Thoracic aorta (tissue), 2 donors: ENCODE data around the gene KCNAB1. TPM values are rescaled to one million over a fixed set of nuclear protein-coding genes. Genes with fewer than 3 reads are reported as not detected.

Experiments
- ATAC-seq: fragments of 150-250 bp; one replicate; pipeline ENCODE4 v1.8.0; 2017; ENCODE audit warnings: low read depth; ENCODE audit not compliant: insufficient number of reproducible peaks, low FRiP score
- DNase-seq: peaks from one replicate; pipeline ENCODE4 v3.0.0-alpha.2; 2020; ENCODE audit warnings: low spot score
- H3K27ac ChIP-seq, 2 donors: fragments of 200-600 bp; sonication (generic); 1 replicate in 1 of 2; 2 replicates in 1 of 2; pipeline ENCODE4 v1.5.1; 2016; ENCODE audit warnings: mild to moderate bottlenecking in 2 of 2, moderate library complexity in 2 of 2
- H3K27me3 ChIP-seq: fragments of 200-600 bp; sonication (generic); replicated peaks from 2 replicates; pipeline ENCODE4 v1.6.0; 2016; ENCODE audit warnings: mild to moderate bottlenecking; ENCODE audit not compliant: insufficient read depth
- H3K36me3 ChIP-seq: fragments of 200-600 bp; sonication (generic); one replicate; pipeline ENCODE4 v1.5.1; 2016
- H3K4me1 ChIP-seq, 2 donors: fragments of 200-600 bp; sonication (generic); 1 replicate in 1 of 2; 2 replicates in 1 of 2; pipeline versions ENCODE4 v1.5.1 to v1.6.0; 2016; ENCODE audit warnings: low read depth in 2 of 2, mild to moderate bottlenecking in 1 of 2; ENCODE audit not compliant: control insufficient read depth in 1 of 2
- H3K4me3 ChIP-seq: fragments of 200-600 bp; sonication (generic); 2 replicates; pipeline ENCODE4 v1.5.1; 2016; ENCODE audit warnings: mild to moderate bottlenecking
- H3K9me3 ChIP-seq: fragments of 200-600 bp; sonication (generic); 2 replicates; pipeline ENCODE4 v1.5.1; 2016
- total RNA-seq, 2 donors: library from RNA; depleted of rRNA; stranded (reverse); fragments of >200 nt; gene quantifications; one replicate each; pipeline versions ENCODE4 v1.1.0 to v1.2.3, GENCODE V29; 2016
- TF ChIP-seq, protein P1 (sequence below): fragments of 200-600 bp; sonication (generic); IDR thresholded peaks from one replicate; pipeline ENCODE4 v1.5.1; 2019; ENCODE audit warnings: antibody characterized with exemption

Gene KCNAB1
- total RNA-seq, 2 donors from 2014 or later, result 12.2 to 14.2 TPM

DNA sequence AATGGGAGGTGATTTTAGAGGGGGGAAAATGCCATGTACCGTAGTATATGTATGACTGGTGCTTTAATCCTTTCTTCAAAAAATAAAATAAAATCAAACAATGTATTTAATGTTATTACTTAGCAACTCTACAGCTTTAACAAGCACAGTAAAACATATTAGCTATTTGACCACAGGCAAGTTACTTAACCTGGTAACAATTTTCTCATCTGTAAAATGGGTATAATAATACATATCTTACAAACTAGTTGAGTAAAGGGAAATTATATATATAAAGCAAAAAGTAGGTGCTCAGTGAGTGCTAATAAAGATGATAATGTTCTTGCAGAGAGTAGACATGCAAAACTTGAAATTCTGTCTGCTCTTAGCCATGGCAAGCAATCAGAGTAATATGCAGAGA, 406.7 kb downstream of the KCNAB1 start:
- H3K4me3 ChIP-seq, result no peak overlapping the region
- no peak overlapping the region for H3K27ac ChIP-seq
- H3K4me1 ChIP-seq, result no peaks in the 10 kb centered on the region
- DNase-seq (no peak), ATAC-seq (no peak)
- TF ChIP-seq, protein P1, sequence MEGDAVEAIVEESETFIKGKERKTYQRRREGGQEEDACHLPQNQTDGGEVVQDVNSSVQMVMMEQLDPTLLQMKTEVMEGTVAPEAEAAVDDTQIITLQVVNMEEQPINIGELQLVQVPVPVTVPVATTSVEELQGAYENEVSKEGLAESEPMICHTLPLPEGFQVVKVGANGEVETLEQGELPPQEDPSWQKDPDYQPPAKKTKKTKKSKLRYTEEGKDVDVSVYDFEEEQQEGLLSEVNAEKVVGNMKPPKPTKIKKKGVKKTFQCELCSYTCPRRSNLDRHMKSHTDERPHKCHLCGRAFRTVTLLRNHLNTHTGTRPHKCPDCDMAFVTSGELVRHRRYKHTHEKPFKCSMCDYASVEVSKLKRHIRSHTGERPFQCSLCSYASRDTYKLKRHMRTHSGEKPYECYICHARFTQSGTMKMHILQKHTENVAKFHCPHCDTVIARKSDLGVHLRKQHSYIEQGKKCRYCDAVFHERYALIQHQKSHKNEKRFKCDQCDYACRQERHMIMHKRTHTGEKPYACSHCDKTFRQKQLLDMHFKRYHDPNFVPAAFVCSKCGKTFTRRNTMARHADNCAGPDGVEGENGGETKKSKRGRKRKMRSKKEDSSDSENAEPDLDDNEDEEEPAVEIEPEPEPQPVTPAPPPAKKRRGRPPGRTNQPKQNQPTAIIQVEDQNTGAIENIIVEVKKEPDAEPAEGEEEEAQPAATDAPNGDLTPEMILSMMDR, result no peak
- peaks cover 2% of the 10 kb centered on the region for H3K36me3 ChIP-seq
- no peaks in the 10 kb centered on the region for H3K9me3 ChIP-seq
- H3K27me3 ChIP-seq, result no peaks in the 10 kb centered on the region

DNA sequence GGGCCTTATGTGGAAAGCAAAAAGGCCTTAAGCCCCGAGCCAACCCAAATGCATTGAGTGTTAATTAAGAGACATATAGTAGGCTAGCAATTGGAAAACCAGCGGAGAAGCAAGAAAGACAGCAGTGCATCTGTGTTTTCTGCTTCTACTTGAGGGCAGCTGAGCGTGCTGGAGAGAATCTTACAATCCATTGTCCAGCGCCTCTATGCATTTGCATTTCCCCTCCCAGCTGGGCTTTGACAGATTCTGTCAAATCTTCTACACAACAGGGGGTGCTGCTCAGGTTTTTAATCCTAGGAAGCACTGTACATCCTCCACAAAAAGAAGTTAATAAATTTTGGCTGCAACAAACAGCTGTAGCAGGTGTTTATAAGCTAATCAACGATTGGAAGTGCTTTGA, 410.6 kb downstream of the KCNAB1 start:
- DNase-seq (no peak), ATAC-seq (no peak)
- no peak overlapping the region for H3K27ac ChIP-seq
- peaks cover 2 to 18% of the 10 kb centered on the region in 2 donors for H3K4me1 ChIP-seq
- TF ChIP-seq, protein P1, result no peak
- H3K36me3 ChIP-seq, result no peaks in the 10 kb centered on the region
- H3K9me3 ChIP-seq, result no peaks in the 10 kb centered on the region
- H3K4me3 ChIP-seq, result no peak overlapping the region
- H3K27me3 ChIP-seq, result no peaks in the 10 kb centered on the region

DNA sequence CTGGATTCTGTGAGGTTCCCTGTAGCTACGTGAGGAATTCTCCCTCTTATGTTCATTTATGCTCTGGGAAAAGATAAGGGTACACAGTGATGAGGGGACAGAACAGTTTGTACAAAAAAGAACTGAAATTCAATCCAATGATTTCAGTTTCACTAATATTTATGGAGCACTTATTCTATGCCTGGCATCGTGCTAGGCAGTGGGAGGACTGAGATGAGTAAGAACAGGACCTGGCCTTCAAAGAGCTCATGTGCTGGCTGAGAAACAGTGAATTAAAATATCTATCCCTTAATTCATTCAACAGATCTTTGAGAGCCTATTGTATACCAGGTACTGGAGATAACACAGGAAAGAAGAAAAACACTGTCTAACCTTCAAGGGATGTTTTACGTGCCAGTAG, 412.4 kb downstream of the KCNAB1 start:
- peaks cover 4% of the 10 kb centered on the region for H3K36me3 ChIP-seq
- ATAC-seq (no peak), DNase-seq (no peak)
- H3K4me1 ChIP-seq, result peaks cover 2 to 18% of the 10 kb centered on the region in 2 donors
- TF ChIP-seq, protein P1, result no peak
- H3K27ac ChIP-seq, result peak overlapping the region in 1 of 2 donors; percentile 3
- no peaks in the 10 kb centered on the region for H3K9me3 ChIP-seq
- H3K4me3 ChIP-seq, result no peak overlapping the region
- no peaks in the 10 kb centered on the region for H3K27me3 ChIP-seq

GRCh38 chr3:156533205-156533604, 412.8 kb downstream of the KCNAB1 start:
- Histone ChIP-seq H3K36me3 (peaks cover 4% of the 10 kb centered on the region), H3K27me3 (no peaks in the 10 kb centered on the region), H3K4me1 (peaks cover 2 to 18% of the 10 kb centered on the region in 2 donors), H3K27ac (no peak overlapping the region), H3K4me3 (no peak overlapping the region), H3K9me3 (no peaks in the 10 kb centered on the region)
- TF ChIP-seq, protein P1, result no peak
- DNase-seq, result no peak
- ATAC-seq, result no peak

GRCh38 chr3:156535162-156535627, 414.8 kb downstream of the KCNAB1 start:
- no peaks in the 10 kb centered on the region for H3K9me3 ChIP-seq
- TF ChIP-seq, protein P1, result peak; percentile 46
- no peak overlapping the region for H3K4me3 ChIP-seq
- peak overlapping the region; percentile 42 to 61 for H3K27ac ChIP-seq
- peaks cover 6% of the 10 kb centered on the region for H3K36me3 ChIP-seq
- H3K4me1 ChIP-seq, result peaks cover 2 to 18% of the 10 kb centered on the region in 2 donors
- ATAC-seq, result peak; percentile 99
- no peaks in the 10 kb centered on the region for H3K27me3 ChIP-seq
- DNase-seq, result peak; percentile 51
